GM12878 (cell line): Measurements from ENCODE around the gene NCAM2. TPM values are rescaled to one million over a fixed set of nuclear protein-coding genes. Genes with fewer than 3 reads are reported as not detected.

Experiments
- ATAC-seq: fragments of 200-7000 bp; cut with Tn5 transposase; 3 replicates; pipeline ENCODE4 v1.9.1; 2020; ENCODE audit warnings: mild to moderate bottlenecking, moderate library complexity
- BruUV-seq: library from RNA; stranded (reverse); fragments of 400-500 nt; replicated peaks from 2 replicates; lab custom pipeline; 2021; lab: Mats Ljungman, UMichigan
- CTCF ChIA-PET: fragments of 300-600 bp; sonication (Branson Sonifier 250); formaldehyde crosslinking; extraction: SDS; loops from one replicate; lab custom pipeline; 2021; ENCODE audit warnings: inconsistent platforms; lab: Yijun Ruan, JAX
- POLR2A ChIA-PET: fragments of 350-600 bp; formaldehyde crosslinking; extraction: SDS; loops from one replicate; lab custom pipeline; 2021; ENCODE audit warnings: inconsistent platforms; lab: Charles Lee
- RAD21 ChIA-PET: fragments of 300-600 bp; sonication (Branson Sonifier 250); formaldehyde crosslinking; loops from one replicate; lab custom pipeline; 2023; ENCODE audit warnings: antibody characterized with exemption; ENCODE audit not compliant: unreplicated experiment; lab: Charles Lee
- SMC1A ChIA-PET: fragments of 300-600 bp; sonication (Branson Sonifier 250); formaldehyde crosslinking; loops from one replicate; lab custom pipeline; 2023; ENCODE audit not compliant: unreplicated experiment, uncharacterized antibody; lab: Charles Lee
- DNase-seq: peaks from one replicate; pipeline ENCODE4 v3.0.0-alpha.2; 2011; ENCODE audit warnings: low read depth, low spot score
- FAIRE-seq: peaks from 3 replicates; lab custom pipeline; 2011; peaks lifted over from hg19 to GRCh38; lab: Jason Lieb, UNC
- H2AFZ ChIP-seq: 2 replicates; pipeline ENCODE4 v1.6.0; 2011; ENCODE audit warnings: low read depth, low read length, control low read depth; ENCODE audit not compliant: control insufficient read depth
- H3K27ac ChIP-seq: 2 replicates; pipeline ENCODE4 v1.5.1; 2011; ENCODE audit warnings: control low read depth; ENCODE audit not compliant: control insufficient read depth, insufficient read depth
- H3K27me3 ChIP-seq, 2 experiments: replicated peaks in 1 of 2; 2 replicates each; pipeline versions ENCODE4 v1.6.0 to v1.6.1; 2011; ENCODE audit warnings: low read length in 1 of 2; ENCODE audit not compliant: control insufficient read depth in 2 of 2, insufficient read depth in 2 of 2
- H3K36me3 ChIP-seq, 2 experiments: 2 replicates each; pipeline ENCODE4 v1.5.1; 2011; ENCODE audit warnings: low read length in 1 of 2; ENCODE audit not compliant: control insufficient read depth in 2 of 2, insufficient read depth in 2 of 2
- H3K4me1 ChIP-seq: 2 replicates; pipeline ENCODE4 v1.6.1; 2011; ENCODE audit warnings: mild to moderate bottlenecking, low read length, moderate library complexity, mixed read lengths; ENCODE audit not compliant: control insufficient read depth, insufficient read depth
- H3K4me2 ChIP-seq: 2 replicates; pipeline ENCODE4 v1.6.0; 2011; ENCODE audit warnings: control low read depth; ENCODE audit not compliant: control insufficient read depth, insufficient read depth
- H3K4me3 ChIP-seq: fragments of 200-600 bp; sonication (generic); 2 replicates; pipeline ENCODE4 v1.5.1; 2016
- H3K79me2 ChIP-seq: 2 replicates; pipeline ENCODE4 v1.6.0; 2011; ENCODE audit warnings: low read length; ENCODE audit not compliant: control insufficient read depth, insufficient read depth
- H3K9ac ChIP-seq: 2 replicates; pipeline ENCODE4 v1.8.0; 2011; ENCODE audit warnings: low read length, control low read depth, mixed read lengths; ENCODE audit not compliant: control insufficient read depth, insufficient read depth
- H3K9me3 ChIP-seq: replicated peaks from 3 replicates; pipeline ENCODE4 v1.5.1; 2011; ENCODE audit warnings: mild to moderate bottlenecking, low read length; ENCODE audit not compliant: control insufficient read depth, insufficient read depth
- H4K20me1 ChIP-seq: 2 replicates; pipeline ENCODE4 v1.6.0; 2011; ENCODE audit not compliant: control insufficient read depth, insufficient read depth
- BHLHE40 ChIP-seq, 2 experiments: fragments of 450-650 bp in 1 of 2; IDR thresholded peaks; 2 replicates each; pipeline ENCODE4 v1.6.1; 2011 to 2017; ENCODE audit warnings: low read depth in 2 of 2, borderline replicate concordance in 1 of 2, improper control_type of control experiment in 1 of 2, low read length in 1 of 2, mild to moderate bottlenecking in 1 of 2
- FOS ChIP-seq: IDR thresholded peaks from 3 replicates; pipeline ENCODE4 v1.6.1; 2011; ENCODE audit warnings: borderline replicate concordance; ENCODE audit not compliant: insufficient read length; ENCODE audit errors: extremely low read depth
- KDM1A ChIP-seq: fragments of 200-600 bp; sonication (generic); IDR thresholded peaks from 2 replicates; pipeline ENCODE4 v1.6.1; 2016; ENCODE audit warnings: borderline replicate concordance
- MEF2B ChIP-seq: fragments of 450-650 bp; IDR thresholded peaks from 2 replicates; pipeline ENCODE4 v1.6.1; 2018; ENCODE audit warnings: mild to moderate bottlenecking, moderate library complexity; ENCODE audit not compliant: partially characterized antibody, poor library complexity, severe bottlenecking
- NFYB ChIP-seq: IDR thresholded peaks from 2 replicates; pipeline ENCODE4 v1.6.1; 2011; ENCODE audit warnings: low read depth, mild to moderate bottlenecking, low read length, improper control_type of control experiment, moderate library complexity; ENCODE audit not compliant: insufficient read depth
- PAX8 ChIP-seq: fragments of 450-650 bp; IDR thresholded peaks from 2 replicates; pipeline ENCODE4 v1.6.1; 2017; ENCODE audit warnings: mild to moderate bottlenecking, moderate library complexity
- PKNOX1 ChIP-seq: fragments of 450-650 bp; IDR thresholded peaks from 2 replicates; pipeline ENCODE4 v1.6.1; 2016; ENCODE audit warnings: mild to moderate bottlenecking
- SREBF1 ChIP-seq: IDR thresholded peaks from 2 replicates; pipeline ENCODE4 v1.6.1; 2012; ENCODE audit warnings: mild to moderate bottlenecking, low read length
- TAF1 ChIP-seq: IDR thresholded peaks from 2 replicates; pipeline ENCODE4 v1.6.1; 2011; ENCODE audit warnings: mild to moderate bottlenecking, low read depth, low read length, borderline replicate concordance
- TCF7 ChIP-seq: IDR thresholded peaks from 2 replicates; pipeline ENCODE4 v1.6.1; 2014; ENCODE audit warnings: antibody characterized with exemption, borderline replicate concordance
- ZNF274 ChIP-seq: IDR thresholded peaks from one replicate; pipeline ENCODE4 v1.8.0; 2011; ENCODE audit not compliant: insufficient read length, insufficient read depth
- WGBS: methylation state at CpG from one replicate; pipeline ENCODE4 v1.1.6; 2016; ENCODE audit warnings: low lambda C conversion rate; ENCODE audit not compliant: insufficient replicate concordance, insufficient coverage; ENCODE audit errors: missing lambda C conversion rate; 5-methylcytosine and 5-hydroxymethylcytosine counted together
- in situ Hi-C: fragments of 300-500 bp; cut with MboI; formaldehyde crosslinking; loops from 9 replicates; pipeline ENCODE4 v1.14.3; 2018; ENCODE audit warnings: mixed read lengths
- intact Hi-C: fragments of 100-400 bp; cut with micrococcal nuclease; formaldehyde crosslinking; loops from one replicate; pipeline ENCODE4 v1.14.2; 2022; ENCODE audit not compliant: unreplicated experiment
- polyA plus RNA-seq, 11 experiments: library from polyadenylated mRNA; depleted of rRNA in 4 of 11; unstranded in 6 of 11; stranded (reverse) in 5 of 11; fragments of >200 nt; fragmentation: Nextera tagmentation in 4 of 11; fragmentation: Illumina TruSeq in 1 of 11; extraction: Ambion mirVana in 4 of 11; extraction: Trizol in 1 of 11; gene quantifications; 1 replicate in 1 of 11; 2 replicates in 10 of 11; pipeline versions ENCODE4 v1.2.1 to v1.2.3, GENCODE V29; 2011 to 2016; ENCODE audit warnings: inconsistent platforms in 2 of 11, missing spikeins in 2 of 11, low read depth in 1 of 11
- total RNA-seq, 4 experiments: library from RNA; depleted of rRNA in 3 of 4; stranded (reverse); fragments of >200 nt in 3 of 4; fragmentation: Illumina TruSeq in 1 of 4; extraction: Trizol in 1 of 4; gene quantifications; 2 replicates each; pipeline versions ENCODE4 v1.2.1 to v1.2.3, GENCODE V29; 2013 to 2021
- TF ChIP-seq, protein P1 (sequence below): IDR thresholded peaks from 2 replicates; pipeline ENCODE4 v1.6.1; 2012; ENCODE audit warnings: low read length, inconsistent platforms

The NCAM2 gene
- total and polyA plus RNA-seq, 10 of the 15 experiments (the other 5 are each of a cell fraction or from before 2014, with no cell fraction given), result 0.23 to 0.27 TPM; not detected in 8

- no peak for TF ChIP-seq SREBF1
- TF ChIP-seq, protein P1, sequence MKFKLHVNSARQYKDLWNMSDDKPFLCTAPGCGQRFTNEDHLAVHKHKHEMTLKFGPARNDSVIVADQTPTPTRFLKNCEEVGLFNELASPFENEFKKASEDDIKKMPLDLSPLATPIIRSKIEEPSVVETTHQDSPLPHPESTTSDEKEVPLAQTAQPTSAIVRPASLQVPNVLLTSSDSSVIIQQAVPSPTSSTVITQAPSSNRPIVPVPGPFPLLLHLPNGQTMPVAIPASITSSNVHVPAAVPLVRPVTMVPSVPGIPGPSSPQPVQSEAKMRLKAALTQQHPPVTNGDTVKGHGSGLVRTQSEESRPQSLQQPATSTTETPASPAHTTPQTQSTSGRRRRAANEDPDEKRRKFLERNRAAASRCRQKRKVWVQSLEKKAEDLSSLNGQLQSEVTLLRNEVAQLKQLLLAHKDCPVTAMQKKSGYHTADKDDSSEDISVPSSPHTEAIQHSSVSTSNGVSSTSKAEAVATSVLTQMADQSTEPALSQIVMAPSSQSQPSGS, result no peak
These were observed 35.8 kb downstream of the NCAM2 start (continued) for GRCh38 chr21:21034036-21034435.

DNA sequence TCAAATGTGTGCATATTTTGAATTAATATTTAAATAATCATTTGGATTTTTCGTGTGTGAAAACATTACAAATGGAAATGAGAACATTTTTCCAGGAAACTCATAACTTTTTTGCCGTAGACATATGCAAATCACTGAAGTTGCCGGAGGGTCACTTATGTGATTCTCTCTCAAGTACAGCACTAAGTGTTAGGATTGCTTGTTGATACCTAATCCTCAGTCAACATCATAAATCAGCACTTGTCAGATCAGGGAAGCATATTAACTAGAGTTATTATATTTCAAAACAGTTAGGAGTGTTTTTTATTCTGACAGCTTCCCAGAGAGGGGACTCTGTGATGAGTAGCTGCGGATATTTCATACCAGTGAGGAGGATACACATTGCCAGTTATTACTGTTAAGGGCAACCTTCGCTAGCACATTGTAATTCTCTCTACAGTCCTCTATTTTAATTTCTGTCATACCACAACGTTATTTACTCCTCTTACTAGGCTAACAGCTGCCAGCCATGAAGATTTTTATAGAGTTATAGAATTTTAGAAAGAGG, 41.5 kb downstream of the NCAM2 start:
- CTCF ChIA-PET, result no interaction called here
- RAD21 ChIA-PET, result no interaction called here

More for the DNA sequence above, 41.5 kb downstream of the NCAM2 start:
- no peak overlapping the region for H3K27ac ChIP-seq
- FAIRE-seq (no peak), DNase-seq (no peak), ATAC-seq (no peak)
- no peaks in the 10 kb centered on the region for H3K9me3 ChIP-seq
- intact Hi-C loops, result no loop called here
- WGBS, result 0% methylated on average over 6 of the region's 6 CpGs
- TF ChIP-seq NFYB (no peak), PAX8 (no peak), TAF1 (no peak), PKNOX1 (no peak), ZNF274 (no peak), TCF7 (no peak), FOS (no peak), KDM1A (no peak), BHLHE40 (IDR thresholded peaks at IDR 0.05; ENCODE audit: borderline replicate concordance in 1 of 2, low read depth in 2 of 2, low read length in 1 of 2) (no peak), MEF2B (no peak)
- no peak overlapping the region for H2AFZ ChIP-seq
- no peak overlapping the region for H3K4me3 ChIP-seq
- H3K27me3 ChIP-seq, result no peaks in the 10 kb centered on the region
- no peaks in the 10 kb centered on the region for H4K20me1 ChIP-seq
- no peaks in the 10 kb centered on the region for H3K79me2 ChIP-seq
- H3K4me2 ChIP-seq, result no peak overlapping the region
- H3K9ac ChIP-seq, result no peak overlapping the region
- no TSS peak for BruUV-seq
- in situ Hi-C loops, result loop anchor here (10.0 kb wide), 1 partner anchor 65 kb away; no protein-coding TSS in a partner anchor
- H3K4me1 ChIP-seq, result no peaks in the 10 kb centered on the region
- ChIA-PET SMC1A (no interaction called here), POLR2A (no interaction called here)
- no peaks in the 10 kb centered on the region for H3K36me3 ChIP-seq
